ENCODE measurements around the gene MGMT. TPM values are rescaled to one million over a fixed set of nuclear protein-coding genes. Genes with fewer than 3 reads are reported as not detected.

The MGMT gene
- total RNA-seq, 6 experiments from 2014 or later: 8.9 to 18.0 (median 10.0) TPM

- no peaks in the 10 kb centered on the region for H3K27me3 Mint-ChIP-seq (ENCODE audit: insufficient read depth)
- no peak for DNase-seq
- no peaks in the 10 kb centered on the region for H3K4me1 Mint-ChIP-seq (ENCODE audit: low read depth)
- H3K27ac Mint-ChIP-seq: no peak overlapping the region
- H3K36me3 Mint-ChIP-seq (ENCODE audit: low read depth): peaks cover 24% of the 10 kb centered on the region
- TF ChIP-seq CTCF (IDR thresholded peaks at IDR 0.05): no peak
- no peak overlapping the region for H3K4me3 Mint-ChIP-seq
- peaks cover 51% of the 10 kb centered on the region for H3K9me3 Mint-ChIP-seq
Measured at GRCh38 chr10:129765664-129766550, 298.9 kb downstream of the MGMT start.

GRCh38 chr10:129766611-129767550 lies 299.8 kb downstream of the MGMT start:
- Mint-ChIP-seq H3K36me3 (ENCODE audit: low read depth) (peaks cover 21% of the 10 kb centered on the region), H3K9me3 (peaks cover 53% of the 10 kb centered on the region), H3K27me3 (ENCODE audit: insufficient read depth) (no peaks in the 10 kb centered on the region), H3K4me1 (ENCODE audit: low read depth) (no peaks in the 10 kb centered on the region), H3K4me3 (no peak overlapping the region), H3K27ac (no peak overlapping the region)
- no peak for DNase-seq
- TF ChIP-seq CTCF (IDR thresholded peaks at IDR 0.05): no peak

GRCh38 chr10:129767751-129768150 lies 300.7 kb downstream of the MGMT start:
- no peaks in the 10 kb centered on the region for H3K4me1 Mint-ChIP-seq (ENCODE audit: low read depth)
- H3K27me3 Mint-ChIP-seq (ENCODE audit: insufficient read depth): no peaks in the 10 kb centered on the region
- peaks cover 21% of the 10 kb centered on the region for H3K36me3 Mint-ChIP-seq (ENCODE audit: low read depth)
- DNase-seq: no peak
- peaks cover 55% of the 10 kb centered on the region for H3K9me3 Mint-ChIP-seq
- TF ChIP-seq CTCF (IDR thresholded peaks at IDR 0.05): no peak
- no peak overlapping the region for H3K27ac Mint-ChIP-seq
- no peak overlapping the region for H3K4me3 Mint-ChIP-seq

GRCh38 chr10:129768437-129769355 lies 301.7 kb downstream of the MGMT start:
- no peak overlapping the region for H3K27ac Mint-ChIP-seq
- H3K4me3 Mint-ChIP-seq: no peak overlapping the region
- no peaks in the 10 kb centered on the region for H3K4me1 Mint-ChIP-seq (ENCODE audit: low read depth)
- H3K36me3 Mint-ChIP-seq (ENCODE audit: low read depth): peaks cover 21% of the 10 kb centered on the region
- DNase-seq: no peak
- TF ChIP-seq CTCF (IDR thresholded peaks at IDR 0.05): no peak
- H3K27me3 Mint-ChIP-seq (ENCODE audit: insufficient read depth): no peaks in the 10 kb centered on the region
- H3K9me3 Mint-ChIP-seq: peaks cover 48% of the 10 kb centered on the region

Data from HFFc6 (cell line).